OCI-M1 (cell line): ENCODE results near the gene STAC.
"Not testable (repeated sequence)": the region's sequence is repeated elsewhere in the genome, so short reads cannot be mapped to it uniquely, and the experiment has no call there.

ENCODE experiments used
- DNase-seq: peaks from one replicate; lab custom pipeline; 2025; lab: John Stamatoyannopoulos, UW

The STAC gene

GRCh38 chr3:36416599-36416998 lies 36.3 kb downstream of the STAC start:
- peak; percentile 39 for DNase-seq

- DNase-seq = no peak
These were observed 36.9 kb downstream of the STAC start for GRCh38 chr3:36417237-36417636.

- no peak for DNase-seq
These were observed 38.0 kb downstream of the STAC start for GRCh38 chr3:36418296-36418695.

- no peak for DNase-seq
These were observed 48.1 kb downstream of the STAC start for GRCh38 chr3:36428445-36428844.

GRCh38 chr3:36429986-36430485 lies 49.7 kb downstream of the STAC start:
- DNase-seq = no peak

GRCh38 chr3:36433511-36433910 lies 53.2 kb downstream of the STAC start:
- DNase-seq = no peak

- DNase-seq = peak; percentile 40
These were observed 54.6 kb downstream of the STAC start for GRCh38 chr3:36434687-36435426.

GRCh38 chr3:36443028-36443686 lies 62.9 kb downstream of the STAC start:
- DNase-seq = no peak

- DNase-seq = no peak
These were observed 64.6 kb downstream of the STAC start for GRCh38 chr3:36444909-36445308.

GRCh38 chr3:36446276-36446675 lies 66.0 kb downstream of the STAC start:
- DNase-seq = no peak

- no peak for DNase-seq
These were observed 66.8 kb downstream of the STAC start for GRCh38 chr3:36447061-36447460.

GRCh38 chr3:36451816-36452215 lies 71.5 kb downstream of the STAC start:
- DNase-seq = no peak

GRCh38 chr3:36453213-36453612 lies 72.9 kb downstream of the STAC start:
- not testable (repeated sequence) for DNase-seq

- not testable (repeated sequence) for DNase-seq
These were observed 73.6 kb downstream of the STAC start for GRCh38 chr3:36453896-36454295.

GRCh38 chr3:36455406-36455805 lies 75.1 kb downstream of the STAC start:
- no peak for DNase-seq

GRCh38 chr3:36456784-36457183 lies 76.5 kb downstream of the STAC start:
- DNase-seq = no peak

GRCh38 chr3:36457667-36458066 lies 77.4 kb downstream of the STAC start:
- no peak for DNase-seq

GRCh38 chr3:36459177-36459576 lies 78.9 kb downstream of the STAC start:
- no peak for DNase-seq

- no peak for DNase-seq
These were observed 81.3 kb downstream of the STAC start for GRCh38 chr3:36461597-36461996.

GRCh38 chr3:36472045-36472444 lies 91.7 kb downstream of the STAC start:
- not testable (repeated sequence) for DNase-seq

GRCh38 chr3:36475558-36475957 lies 95.3 kb downstream of the STAC start:
- no peak for DNase-seq

- DNase-seq = peak; percentile 76
These were observed 96.1 kb downstream of the STAC start for GRCh38 chr3:36476286-36476942.

GRCh38 chr3:36477655-36478054 lies 97.4 kb downstream of the STAC start:
- DNase-seq = no peak
